GM12891 (cell line): ENCODE results near the gene SPRY2.
"Not testable (repeated sequence)": the region's sequence is repeated elsewhere in the genome, so short reads cannot be mapped to it uniquely, and the experiment has no call there.

Experiments
- DNase-seq: peaks from one replicate; pipeline ENCODE4 v3.0.0; 2011; ENCODE audit warnings: low spot score; ENCODE audit not compliant: insufficient read length
- FAIRE-seq: peaks from 2 replicates; lab custom pipeline; 2011; peaks lifted over from hg19 to GRCh38; lab: Jason Lieb, UNC
- PAX5 ChIP-seq: IDR thresholded peaks from 2 replicates; pipeline ENCODE4 v1.6.1; 2011; ENCODE audit warnings: low read length, moderate library complexity, mild to moderate bottlenecking; ENCODE audit not compliant: insufficient read depth, severe bottlenecking
- POLR2A ChIP-seq: IDR thresholded peaks from 2 replicates; pipeline ENCODE4 v1.6.1; 2011; ENCODE audit warnings: low read depth, low read length, control low read depth
- POLR2AphosphoS5 ChIP-seq: IDR thresholded peaks from 2 replicates; pipeline ENCODE4 v1.6.1; 2011; ENCODE audit warnings: low read depth, low read length, control low read depth
- POU2F2 ChIP-seq: IDR thresholded peaks from 2 replicates; pipeline ENCODE4 v1.6.1; 2011; ENCODE audit warnings: low read depth, mild to moderate bottlenecking, control low read depth, low read length, moderate library complexity
- SPI1 ChIP-seq: IDR thresholded peaks from 2 replicates; pipeline ENCODE4 v1.6.1; 2011; ENCODE audit warnings: low read depth, low read length, control low read depth
- TAF1 ChIP-seq: IDR thresholded peaks from 2 replicates; pipeline ENCODE4 v1.6.1; 2011; ENCODE audit warnings: low read depth, low read length, control low read depth

SPRY2 gene

GRCh38 chr13:80374444-80374843, 33.5 kb upstream of the SPRY2 start:
- no peak for TF ChIP-seq TAF1
- TF ChIP-seq PAX5: no peak
- no peak for TF ChIP-seq POU2F2
- FAIRE-seq (no peak), DNase-seq (no peak)

GRCh38 chr13:80371840-80372509, 31.0 kb upstream of the SPRY2 start:
- no peak for FAIRE-seq
- no peak for DNase-seq
- TF ChIP-seq POLR2A (no peak), SPI1 (no peak), POU2F2 (no peak), PAX5 (no peak), POLR2AphosphoS5 (no peak), TAF1 (no peak)

GRCh38 chr13:80367473-80367872, 26.5 kb upstream of the SPRY2 start:
- DNase-seq: no peak
- FAIRE-seq: no peak
- TF ChIP-seq SPI1 (no peak), POU2F2 (no peak), POLR2A (no peak), PAX5 (no peak), POLR2AphosphoS5 (no peak), TAF1 (no peak)

GRCh38 chr13:80363890-80364503, 23.1 kb upstream of the SPRY2 start:
- FAIRE-seq (no peak), DNase-seq (no peak)
- TF ChIP-seq POLR2AphosphoS5 (no peak), SPI1 (no peak), PAX5 (no peak), POU2F2 (no peak), POLR2A (no peak), TAF1 (no peak)

- no peak for FAIRE-seq
- DNase-seq: no peak
- TF ChIP-seq POLR2AphosphoS5 (no peak), POU2F2 (no peak), SPI1 (no peak)
These were observed 21.6 kb upstream of the SPRY2 start for GRCh38 chr13:80362481-80362880.

- DNase-seq: no peak
- no peak for FAIRE-seq
- TF ChIP-seq PAX5: no peak
These were observed 21.0 kb upstream of the SPRY2 start for GRCh38 chr13:80361883-80362327.

GRCh38 chr13:80361298-80361697, 20.4 kb upstream of the SPRY2 start:
- no peak for DNase-seq
- no peak for TF ChIP-seq PAX5
- no peak for TF ChIP-seq SPI1
- no peak for TF ChIP-seq POLR2AphosphoS5
- no peak for TF ChIP-seq POU2F2
- TF ChIP-seq TAF1: no peak
- TF ChIP-seq POLR2A: no peak
- FAIRE-seq: no peak

GRCh38 chr13:80360453-80360800, 19.5 kb upstream of the SPRY2 start:
- FAIRE-seq (no peak), DNase-seq (no peak)
- TF ChIP-seq PAX5 (no peak), POLR2AphosphoS5 (no peak), POLR2A (no peak), POU2F2 (no peak), SPI1 (no peak)

- DNase-seq (no peak), FAIRE-seq (peak; percentile 45)
- TF ChIP-seq POU2F2: no peak
- TF ChIP-seq TAF1: no peak
- TF ChIP-seq POLR2AphosphoS5: no peak
- TF ChIP-seq POLR2A: no peak
- TF ChIP-seq SPI1: no peak
These were observed 19.0 kb upstream of the SPRY2 start for GRCh38 chr13:80359778-80360452.

GRCh38 chr13:80359414-80359777, 18.5 kb upstream of the SPRY2 start:
- FAIRE-seq: no peak
- TF ChIP-seq SPI1 (no peak), PAX5 (no peak), POLR2AphosphoS5 (no peak), POLR2A (no peak), TAF1 (no peak), POU2F2 (no peak)

GRCh38 chr13:80355496-80356094, 14.7 kb upstream of the SPRY2 start:
- not testable (repeated sequence) for FAIRE-seq, DNase-seq

More at GRCh38 chr13:80359414-80359777, 18.5 kb upstream of the SPRY2 start:
- DNase-seq: no peak
